Right lobe of liver (tissue), 4 donors: ENCODE results near the gene TEK.

ENCODE experiments used
- CTCF ChIP-seq, 4 donors: fragments of 200-600 bp in 3 of 4; fragments of 450-650 bp in 1 of 4; IDR thresholded peaks; one replicate each; pipeline versions ENCODE4 v1.5.1 to v1.8.0; 2016 to 2022; ENCODE audit warnings: antibody characterized with exemption in 4 of 4, mild to moderate bottlenecking in 2 of 4
- POLR2A ChIP-seq: fragments of 450-650 bp; IDR thresholded peaks from one replicate; pipeline ENCODE4 v1.6.1; 2017; ENCODE audit warnings: antibody characterized with exemption, mild to moderate bottlenecking
- donor health status: DM: no; HTN: no; CAD: no.
- donor health status: DM: no; HTN: no; CAD: no.
- donor health status: DM: no; HTN: yes; CAD: no.

GRCh38 chr9:27090231-27090630 lies 18.8 kb upstream of the TEK start:
- TF ChIP-seq POLR2A (no peak), CTCF (IDR thresholded peaks at IDR 0.05) (no peak)
